GM12875 (cell line): ENCODE results near the gene WSB1.
A peak's percentile ranks its signal among the peaks of the same experiment; 100 is the strongest.

Experiments used
- H3K4me3 ChIP-seq: one replicate; pipeline ENCODE4 v1.5.1; 2011; ENCODE audit warnings: low read depth, low read length, control low read depth
- CTCF ChIP-seq: IDR thresholded peaks from 2 replicates; pipeline ENCODE4 v1.5.1; 2011; ENCODE audit warnings: low read depth, mild to moderate bottlenecking, control low read depth, inconsistent platforms, low read length, moderate library complexity, borderline replicate concordance; ENCODE audit not compliant: insufficient read depth

The WSB1 gene

GRCh38 chr17:27343977-27344607 lies 50.2 kb downstream of the WSB1 start:
- TF ChIP-seq CTCF: no peak

GRCh38 chr17:27345141-27345904 lies 51.4 kb downstream of the WSB1 start:
- TF ChIP-seq CTCF: no peak
- H3K4me3 ChIP-seq: no peak overlapping the region

More at GRCh38 chr17:27343977-27344607, 50.2 kb downstream of the WSB1 start:
- no peak overlapping the region for H3K4me3 ChIP-seq

GRCh38 chr17:27346228-27346899 lies 52.5 kb downstream of the WSB1 start:
- no peak for TF ChIP-seq CTCF
- no peak overlapping the region for H3K4me3 ChIP-seq

- no peak overlapping the region for H3K4me3 ChIP-seq
- TF ChIP-seq CTCF: no peak
Measured at GRCh38 chr17:27348196-27348595, 54.3 kb downstream of the WSB1 start.

- no peak for TF ChIP-seq CTCF
- H3K4me3 ChIP-seq: peak overlapping the region; percentile 41
Measured at GRCh38 chr17:27349540-27350021, 55.7 kb downstream of the WSB1 start.

- no peak for TF ChIP-seq CTCF
- H3K4me3 ChIP-seq: no peak overlapping the region
Measured at GRCh38 chr17:27351759-27352158, 57.8 kb downstream of the WSB1 start.
